Glutamatergic neuron (in vitro differentiated cells): Measurements from ENCODE around the gene ABI1. TPM values are rescaled to one million over a fixed set of nuclear protein-coding genes. Genes with fewer than 3 reads are reported as not detected.

Source experiments
- DNase-seq: peaks from one replicate; pipeline ENCODE4 v3.0.0; 2022
- H3K27ac Mint-ChIP-seq: one replicate; pipeline ENCODE4 v1.8.0; 2020; ENCODE audit warnings: mild to moderate bottlenecking, mixed read lengths, inconsistent platforms; ENCODE audit not compliant: unreplicated experiment
- H3K27me3 Mint-ChIP-seq: one replicate; pipeline ENCODE4 v1.8.0; 2020; ENCODE audit warnings: mild to moderate bottlenecking, moderate library complexity, mixed read lengths, inconsistent platforms; ENCODE audit not compliant: unreplicated experiment
- H3K36me3 Mint-ChIP-seq: one replicate; pipeline ENCODE4 v1.8.0; 2020; ENCODE audit warnings: mild to moderate bottlenecking, mixed read lengths, inconsistent platforms; ENCODE audit not compliant: unreplicated experiment
- H3K4me1 Mint-ChIP-seq: one replicate; pipeline ENCODE4 v1.8.0; 2020; ENCODE audit warnings: mild to moderate bottlenecking, low read depth, mixed read lengths, inconsistent platforms; ENCODE audit not compliant: unreplicated experiment
- H3K4me3 Mint-ChIP-seq: one replicate; pipeline ENCODE4 v1.8.0; 2020; ENCODE audit warnings: mild to moderate bottlenecking, mixed read lengths, inconsistent platforms; ENCODE audit not compliant: unreplicated experiment
- H3K9me3 Mint-ChIP-seq: one replicate; pipeline ENCODE4 v1.8.0; 2020; ENCODE audit warnings: mild to moderate bottlenecking, moderate library complexity, mixed read lengths, inconsistent platforms; ENCODE audit not compliant: unreplicated experiment
- CTCF ChIP-seq: fragments of 200-600 bp; sonication (generic); IDR thresholded peaks from one replicate; pipeline ENCODE4 v1.5.0; 2021; ENCODE audit not compliant: partially characterized antibody, unreplicated experiment
- total RNA-seq: library from RNA; stranded (reverse); fragmentation: NEBNext Ultra II Directional; extraction: Animal tissue kit (Norgen Biotek cat#: 25700); gene quantifications from one replicate; pipeline ENCODE4 v1.2.1, GENCODE V29; 2021; ENCODE audit not compliant: unreplicated experiment

Gene ABI1
- total RNA-seq, 1 donor from 2014 or later = 37.3 TPM

DNA sequence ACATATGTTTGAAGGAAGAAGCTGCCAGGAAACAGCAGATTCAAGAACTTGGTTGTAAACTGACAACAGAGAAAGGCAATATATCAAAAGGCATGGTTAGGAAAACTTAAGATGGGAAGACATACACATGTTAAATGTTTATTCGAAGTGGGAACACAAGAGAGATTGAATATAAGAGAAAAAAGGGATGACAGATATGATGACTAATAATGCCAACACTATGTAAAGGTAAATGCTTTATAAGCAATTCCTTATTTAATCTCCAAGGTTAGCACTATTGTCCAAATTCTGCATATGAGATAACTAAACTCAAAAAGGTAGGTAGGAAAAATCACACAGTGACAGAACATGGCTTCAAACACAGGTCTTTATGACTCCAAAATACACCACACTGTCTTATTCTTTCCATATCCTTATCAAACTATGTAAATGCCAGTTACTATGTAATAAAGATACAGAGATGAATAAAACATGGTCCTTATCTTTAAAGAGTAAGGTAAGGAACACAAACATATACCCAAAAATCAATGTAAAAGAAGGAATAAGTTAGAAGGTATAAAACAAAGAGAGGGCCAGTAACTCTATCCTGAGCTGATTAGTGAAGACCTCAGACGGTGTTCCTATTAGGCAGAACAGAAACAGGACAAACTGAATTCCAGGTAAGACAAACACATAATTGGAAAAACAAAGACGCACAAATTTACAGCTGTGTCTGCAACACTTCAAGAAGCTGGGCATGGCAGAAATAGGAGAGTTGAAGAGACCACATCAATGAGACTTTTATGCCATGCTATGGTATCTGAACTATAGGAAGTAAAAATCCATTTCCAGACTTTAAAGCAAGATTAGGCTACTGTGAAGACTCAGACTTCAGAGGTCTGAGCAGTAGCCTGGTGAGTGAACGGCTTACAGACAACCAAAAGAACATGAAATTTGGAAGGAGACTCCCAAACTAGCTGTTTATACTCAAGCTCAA, 56.1 kb downstream of the ABI1 start:
- Mint-ChIP-seq H3K36me3 (no peaks in the 10 kb centered on the region), H3K9me3 (no peaks in the 10 kb centered on the region), H3K4me3 (no peak overlapping the region), H3K4me1 (peaks cover 15% of the 10 kb centered on the region), H3K27me3 (no peaks in the 10 kb centered on the region), H3K27ac (peak overlapping the region; percentile 21)
- DNase-seq = no peak
- TF ChIP-seq CTCF = no peak

GRCh38 chr10:26803849-26804248, 56.9 kb downstream of the ABI1 start:
- H3K4me1 Mint-ChIP-seq = peaks cover 18% of the 10 kb centered on the region
- H3K27ac Mint-ChIP-seq = no peak overlapping the region
- H3K9me3 Mint-ChIP-seq = no peaks in the 10 kb centered on the region
- no peak for TF ChIP-seq CTCF
- no peak overlapping the region for H3K4me3 Mint-ChIP-seq
- no peaks in the 10 kb centered on the region for H3K36me3 Mint-ChIP-seq
- H3K27me3 Mint-ChIP-seq = peaks cover 2% of the 10 kb centered on the region
- no peak for DNase-seq

- Mint-ChIP-seq H3K36me3 (peaks cover under 1% of the 10 kb centered on the region), H3K4me1 (peaks cover 23% of the 10 kb centered on the region), H3K27me3 (peaks cover 2% of the 10 kb centered on the region), H3K27ac (no peak overlapping the region), H3K9me3 (no peaks in the 10 kb centered on the region), H3K4me3 (no peak overlapping the region)
- no peak for TF ChIP-seq CTCF
- no peak for DNase-seq
Measured at GRCh38 chr10:26802527-26802926, 58.2 kb downstream of the ABI1 start.

DNA sequence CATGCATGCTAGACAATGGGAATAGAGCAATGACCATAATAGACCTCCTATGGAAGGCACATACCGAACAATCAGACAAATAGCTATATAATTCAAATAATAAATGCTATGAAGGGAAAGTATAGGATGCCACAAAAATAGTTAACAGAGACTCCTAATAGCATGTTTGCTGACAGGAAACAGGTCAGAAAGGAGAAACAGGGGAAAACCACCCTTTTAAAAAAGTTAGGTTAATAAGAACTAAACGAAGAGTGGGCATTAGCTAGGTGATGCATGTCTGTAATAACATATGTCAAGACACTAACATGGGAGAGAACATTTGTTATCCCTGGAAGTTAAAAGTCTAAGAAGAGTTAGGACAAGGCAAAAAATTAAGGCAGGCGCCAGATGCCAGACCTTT, 58.9 kb downstream of the ABI1 start:
- no peak for DNase-seq
- TF ChIP-seq CTCF = no peak
- no peak overlapping the region for H3K27ac Mint-ChIP-seq
- H3K4me1 Mint-ChIP-seq = peaks cover 23% of the 10 kb centered on the region
- H3K27me3 Mint-ChIP-seq = peaks cover 2% of the 10 kb centered on the region
- no peak overlapping the region for H3K4me3 Mint-ChIP-seq
- peaks cover 4% of the 10 kb centered on the region for H3K36me3 Mint-ChIP-seq
- H3K9me3 Mint-ChIP-seq = no peaks in the 10 kb centered on the region

GRCh38 chr10:26801274-26801673, 59.5 kb downstream of the ABI1 start:
- H3K27me3 Mint-ChIP-seq = peaks cover 2% of the 10 kb centered on the region
- H3K27ac Mint-ChIP-seq = no peak overlapping the region
- H3K9me3 Mint-ChIP-seq = no peaks in the 10 kb centered on the region
- peaks cover 23% of the 10 kb centered on the region for H3K4me1 Mint-ChIP-seq
- H3K36me3 Mint-ChIP-seq = peaks cover 4% of the 10 kb centered on the region
- H3K4me3 Mint-ChIP-seq = no peak overlapping the region
- no peak for TF ChIP-seq CTCF
- DNase-seq = no peak
